ENCODE results near the gene TPSB2.

TPSB2 gene

DNA sequence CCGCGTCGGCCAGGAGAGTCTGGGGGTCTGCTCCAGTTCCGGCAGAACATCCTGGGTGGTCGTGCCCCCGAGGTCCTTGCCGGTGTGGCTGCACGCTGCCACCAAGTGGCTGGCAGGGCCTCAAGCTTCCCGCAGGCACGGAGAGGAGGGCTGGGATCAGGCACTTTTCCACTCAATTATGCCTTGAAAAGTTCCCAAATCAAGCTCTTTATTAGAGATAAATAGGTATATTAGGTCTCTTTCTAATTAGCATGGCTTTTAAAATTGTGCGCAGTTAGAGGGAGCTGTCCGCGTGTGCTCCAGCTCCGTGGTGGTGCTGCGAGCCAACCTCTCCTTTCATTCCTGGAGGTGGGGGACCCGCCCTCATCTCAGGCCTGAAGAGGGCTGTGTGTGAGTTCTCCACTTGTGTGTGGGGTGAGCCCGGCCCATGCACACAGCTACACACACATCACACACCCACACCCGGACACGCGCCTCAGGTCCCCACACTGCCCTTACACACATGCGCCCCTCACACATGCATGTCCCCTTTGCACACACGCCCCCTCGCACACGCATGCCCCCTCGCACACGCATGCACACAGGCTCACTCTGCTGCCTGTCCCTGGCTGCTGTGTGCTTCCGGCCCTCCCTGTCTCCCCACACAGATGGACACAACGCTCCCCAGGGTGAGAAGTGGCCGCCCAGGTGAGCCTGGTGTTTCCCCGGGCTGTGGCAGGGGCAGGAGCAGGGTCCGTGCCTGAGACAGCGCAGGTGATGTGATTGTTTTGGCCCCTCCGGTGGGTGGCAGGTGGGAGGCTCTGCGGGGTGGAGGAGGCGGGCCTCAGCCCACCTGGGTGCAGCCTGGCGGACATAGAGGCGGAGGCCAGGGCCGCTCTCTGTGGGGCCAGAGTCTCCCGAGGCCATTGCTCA, 48.3 kb downstream of the TPSB2 start:
- no peak for DNase-seq (ENCODE audit: low spot score)
- TF ChIP-seq, protein P1, sequence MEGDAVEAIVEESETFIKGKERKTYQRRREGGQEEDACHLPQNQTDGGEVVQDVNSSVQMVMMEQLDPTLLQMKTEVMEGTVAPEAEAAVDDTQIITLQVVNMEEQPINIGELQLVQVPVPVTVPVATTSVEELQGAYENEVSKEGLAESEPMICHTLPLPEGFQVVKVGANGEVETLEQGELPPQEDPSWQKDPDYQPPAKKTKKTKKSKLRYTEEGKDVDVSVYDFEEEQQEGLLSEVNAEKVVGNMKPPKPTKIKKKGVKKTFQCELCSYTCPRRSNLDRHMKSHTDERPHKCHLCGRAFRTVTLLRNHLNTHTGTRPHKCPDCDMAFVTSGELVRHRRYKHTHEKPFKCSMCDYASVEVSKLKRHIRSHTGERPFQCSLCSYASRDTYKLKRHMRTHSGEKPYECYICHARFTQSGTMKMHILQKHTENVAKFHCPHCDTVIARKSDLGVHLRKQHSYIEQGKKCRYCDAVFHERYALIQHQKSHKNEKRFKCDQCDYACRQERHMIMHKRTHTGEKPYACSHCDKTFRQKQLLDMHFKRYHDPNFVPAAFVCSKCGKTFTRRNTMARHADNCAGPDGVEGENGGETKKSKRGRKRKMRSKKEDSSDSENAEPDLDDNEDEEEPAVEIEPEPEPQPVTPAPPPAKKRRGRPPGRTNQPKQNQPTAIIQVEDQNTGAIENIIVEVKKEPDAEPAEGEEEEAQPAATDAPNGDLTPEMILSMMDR (IDR thresholded peaks at IDR 0.05; ENCODE audit: extremely low read depth, missing control alignments) = no peak

DNA sequence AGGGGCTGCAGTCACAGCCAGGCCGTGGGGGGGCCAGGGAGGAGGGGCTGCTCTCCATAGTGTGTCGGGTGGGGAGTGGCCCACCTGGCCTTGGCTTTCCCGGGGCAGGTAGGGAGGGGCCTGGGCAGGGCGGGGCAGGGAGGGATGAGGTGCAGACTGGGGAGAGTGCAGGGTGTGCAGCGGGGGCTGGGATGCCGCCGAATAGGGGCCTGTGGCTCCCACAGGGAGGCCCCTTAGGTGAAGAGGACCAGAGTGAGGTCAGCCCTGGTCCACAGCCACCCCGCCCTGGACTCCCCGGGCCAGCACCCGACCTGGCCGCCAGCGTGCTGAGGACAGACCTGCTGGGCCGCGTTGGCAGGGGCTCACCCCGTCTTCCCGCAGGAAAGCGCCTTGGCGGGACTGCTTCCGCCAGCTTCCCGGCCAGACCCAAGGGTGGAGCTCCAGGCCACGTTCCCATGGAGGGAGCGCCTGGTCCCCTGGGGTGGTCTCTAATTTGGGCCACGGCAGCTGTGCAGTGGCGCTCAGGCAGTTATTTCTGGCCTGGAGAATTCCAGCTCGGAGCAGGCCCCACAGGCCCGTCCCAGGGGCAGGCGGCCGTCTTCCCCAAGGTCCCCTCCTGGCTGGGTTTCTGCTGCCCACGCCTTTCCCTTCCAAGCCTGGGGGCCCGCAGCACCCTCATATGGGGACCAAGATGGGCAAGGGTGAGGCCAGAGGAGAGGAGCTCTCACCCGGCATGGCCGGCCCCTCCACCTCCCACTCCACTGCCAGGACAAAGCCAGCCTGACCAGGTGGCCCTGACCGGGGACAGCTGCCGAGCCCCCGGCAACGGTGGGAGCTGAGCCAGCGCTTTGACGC, 49.2 kb downstream of the TPSB2 start:
- no peak for DNase-seq (ENCODE audit: low spot score)
- TF ChIP-seq, protein P1 (IDR thresholded peaks at IDR 0.05; ENCODE audit: extremely low read depth, missing control alignments) = no peak

Data from GM20000 (cell line).